Eye (tissue), 1 donor: Measurements from ENCODE around the gene ZACN.

Experiments
- DNase-seq: peaks from one replicate; pipeline ENCODE4 v3.0.0-alpha.2; 2015

ZACN gene

GRCh38 chr17:76104140-76104895 is 25.3 kb downstream of the ZACN start:
- DNase-seq = no peak

- DNase-seq = no peak
Observed at GRCh38 chr17:76104896-76105231, 25.9 kb downstream of the ZACN start.

GRCh38 chr17:76106703-76107102 is 27.7 kb downstream of the ZACN start:
- DNase-seq = no peak

GRCh38 chr17:76107509-76107908 is 28.5 kb downstream of the ZACN start:
- peak; percentile 28 for DNase-seq

- DNase-seq = no peak
Observed at GRCh38 chr17:76111956-76112355, 33.0 kb downstream of the ZACN start.

- no peak for DNase-seq
Observed at GRCh38 chr17:76115138-76115754, 36.3 kb downstream of the ZACN start.

GRCh38 chr17:76119409-76120371 is 40.7 kb downstream of the ZACN start:
- no peak for DNase-seq

GRCh38 chr17:76120658-76121008 is 41.7 kb downstream of the ZACN start:
- no peak for DNase-seq

GRCh38 chr17:76121932-76122430 is 43.0 kb downstream of the ZACN start:
- peak; percentile 41 for DNase-seq

- peak; percentile 17 for DNase-seq
Observed at GRCh38 chr17:76122431-76123190, 43.6 kb downstream of the ZACN start.

- DNase-seq = no peak
Observed at GRCh38 chr17:76123191-76123499, 44.2 kb downstream of the ZACN start.

- DNase-seq = no peak
Observed at GRCh38 chr17:76123749-76124581, 45.0 kb downstream of the ZACN start.

GRCh38 chr17:76124582-76125390 is 45.8 kb downstream of the ZACN start:
- DNase-seq = no peak

- no peak for DNase-seq
Observed at GRCh38 chr17:76125391-76125675, 46.4 kb downstream of the ZACN start.

- DNase-seq = no peak
Observed at GRCh38 chr17:76125922-76126321, 46.9 kb downstream of the ZACN start.

- DNase-seq = no peak
Observed at GRCh38 chr17:76130473-76130872, 51.5 kb downstream of the ZACN start.

- DNase-seq = no peak
Observed at GRCh38 chr17:76131051-76131691, 52.2 kb downstream of the ZACN start.

- no peak for DNase-seq
Observed at GRCh38 chr17:76131692-76132573, 53.0 kb downstream of the ZACN start.
